H9 (cell line): ENCODE measurements around the gene HCN4. TPM values are rescaled to one million over a fixed set of nuclear protein-coding genes. Genes with fewer than 3 reads are reported as not detected.

Experiments
- DNase-seq: peaks from one replicate; pipeline ENCODE4 v3.0.0-alpha.2; 2017
- H2AFZ ChIP-seq: one replicate; pipeline ENCODE4 v1.6.1; 2013; ENCODE audit warnings: mild to moderate bottlenecking, low read length, control low read depth, moderate library complexity
- H2AK5ac ChIP-seq: 2 replicates; pipeline ENCODE4 v1.6.1; 2013; ENCODE audit warnings: low read length, control low read depth, mixed read lengths; ENCODE audit not compliant: insufficient read length
- H2BK120ac ChIP-seq: one replicate; pipeline ENCODE4 v1.6.1; 2013; ENCODE audit warnings: low read depth, mild to moderate bottlenecking, low read length, control low read depth, inconsistent platforms; ENCODE audit not compliant: poor library complexity, severe bottlenecking
- H2BK12ac ChIP-seq: 2 replicates; pipeline ENCODE4 v1.6.1; 2013; ENCODE audit warnings: low read length, control low read depth, mixed read lengths, low read depth; ENCODE audit not compliant: insufficient read length
- H2BK15ac ChIP-seq: 2 replicates; pipeline ENCODE4 v1.6.1; 2013; ENCODE audit warnings: low read depth, low read length, control low read depth
- H2BK20ac ChIP-seq: one replicate; pipeline ENCODE4 v1.6.1; 2013; ENCODE audit warnings: low read depth, mild to moderate bottlenecking, low read length, control low read depth, inconsistent platforms; ENCODE audit not compliant: poor library complexity, severe bottlenecking
- H2BK5ac ChIP-seq: 2 replicates; pipeline ENCODE4 v1.6.1; 2013; ENCODE audit warnings: low read length, control low read depth, mixed read lengths; ENCODE audit not compliant: insufficient read length
- H3K14ac ChIP-seq: 2 replicates; pipeline ENCODE4 v1.6.1; 2013; ENCODE audit warnings: low read length, control low read depth; ENCODE audit not compliant: insufficient read depth
- H3K18ac ChIP-seq: 2 replicates; pipeline ENCODE4 v1.6.1; 2013; ENCODE audit warnings: low read depth, mild to moderate bottlenecking, mixed read lengths, low read length, control low read depth; ENCODE audit not compliant: insufficient read length
- H3K23ac ChIP-seq: 2 replicates; pipeline ENCODE4 v1.6.1; 2013; ENCODE audit warnings: low read length, control low read depth, mixed read lengths, low read depth; ENCODE audit not compliant: insufficient read length
- H3K23me2 ChIP-seq: 2 replicates; pipeline ENCODE4 v1.6.1; 2013; ENCODE audit warnings: low read depth, mild to moderate bottlenecking, mixed read lengths, low read length, control low read depth; ENCODE audit not compliant: insufficient read length, poor library complexity, severe bottlenecking
- H3K27ac ChIP-seq: 2 replicates; pipeline ENCODE4 v1.5.1; 2013; ENCODE audit warnings: low read length, control low read depth, mixed read lengths, low read depth; ENCODE audit not compliant: insufficient read length
- H3K27me3 ChIP-seq: 2 replicates; pipeline ENCODE4 v1.6.1; 2013; ENCODE audit warnings: low read length, control low read depth, inconsistent platforms; ENCODE audit not compliant: insufficient read depth
- H3K4ac ChIP-seq: 2 replicates; pipeline ENCODE4 v1.6.1; 2013; ENCODE audit warnings: low read depth, mild to moderate bottlenecking, control low read depth, inconsistent platforms, low read length, moderate library complexity
- H3K4me1 ChIP-seq: 2 replicates; pipeline ENCODE4 v1.6.1; 2013; ENCODE audit warnings: low read length, control low read depth, inconsistent platforms; ENCODE audit not compliant: insufficient read depth
- H3K4me2 ChIP-seq: 2 replicates; pipeline ENCODE4 v1.6.1; 2013; ENCODE audit warnings: low read length, control low read depth, mixed read lengths; ENCODE audit not compliant: insufficient read length, insufficient read depth
- H3K56ac ChIP-seq: 2 replicates; pipeline ENCODE4 v1.6.1; 2013; ENCODE audit warnings: low read depth, mild to moderate bottlenecking, mixed read lengths, low read length, control low read depth; ENCODE audit not compliant: insufficient read length
- H3K79me1 ChIP-seq: 2 replicates; pipeline ENCODE4 v1.6.1; 2013; ENCODE audit warnings: low read depth, mild to moderate bottlenecking, moderate library complexity, low read length, control low read depth, inconsistent platforms; ENCODE audit not compliant: insufficient read depth, poor library complexity, severe bottlenecking
- H3K79me2 ChIP-seq: 2 replicates; pipeline ENCODE4 v1.6.1; 2013; ENCODE audit warnings: low read length, control low read depth, inconsistent platforms; ENCODE audit not compliant: insufficient read depth
- H3K9ac ChIP-seq: 2 replicates; pipeline ENCODE4 v1.6.1; 2013; ENCODE audit warnings: low read length, control low read depth, mixed read lengths; ENCODE audit not compliant: insufficient read length; ENCODE audit errors: extremely low read depth
- H3K9me3 ChIP-seq: one replicate; pipeline ENCODE4 v1.6.1; 2013; ENCODE audit warnings: low read depth, low read length, inconsistent platforms; ENCODE audit not compliant: control insufficient read depth
- H3T11ph ChIP-seq: one replicate; pipeline ENCODE4 v1.6.1; 2013; ENCODE audit warnings: mild to moderate bottlenecking, low read length, control low read depth, inconsistent platforms
- H4K20me1 ChIP-seq: one replicate; pipeline ENCODE4 v1.6.1; 2013; ENCODE audit not compliant: control insufficient read depth, insufficient read length, insufficient read depth
- H4K5ac ChIP-seq: 2 replicates; pipeline ENCODE4 v1.6.1; 2013; ENCODE audit warnings: low read depth, mild to moderate bottlenecking, mixed read lengths, low read length, control low read depth; ENCODE audit not compliant: insufficient read length
- H4K8ac ChIP-seq: replicated peaks from 2 replicates; pipeline ENCODE4 v1.6.1; 2013; ENCODE audit warnings: low read length, control low read depth, mixed read lengths, low read depth; ENCODE audit not compliant: insufficient read length
- H4K91ac ChIP-seq: 2 replicates; pipeline ENCODE4 v1.6.1; 2013; ENCODE audit warnings: low read depth, mild to moderate bottlenecking, moderate library complexity, mixed read lengths, low read length, control low read depth; ENCODE audit not compliant: insufficient read length
- H3K27ac Mint-ChIP-seq, 3 experiments: 2 replicates in 2 of 3; 3 replicates in 1 of 3; pipeline ENCODE4 v1.8.0; 2020 to 2021; ENCODE audit warnings: mixed read lengths in 3 of 3, mild to moderate bottlenecking in 1 of 3, moderate library complexity in 1 of 3
- H3K27me3 Mint-ChIP-seq: 2 replicates; pipeline ENCODE4 v1.8.0; 2021; ENCODE audit warnings: low read depth, mild to moderate bottlenecking, moderate library complexity, mixed read lengths
- H3K36me3 Mint-ChIP-seq, 3 experiments: 2 replicates in 2 of 3; 3 replicates in 1 of 3; pipeline ENCODE4 v1.8.0; 2020 to 2021; ENCODE audit warnings: low read depth in 3 of 3, mixed read lengths in 3 of 3; ENCODE audit not compliant: insufficient read depth in 1 of 3
- H3K4me1 Mint-ChIP-seq, 2 experiments: 2 replicates each; pipeline ENCODE4 v1.8.0; 2020; ENCODE audit warnings: mixed read lengths in 2 of 2
- H3K4me3 Mint-ChIP-seq, 2 experiments: 2 replicates in 1 of 2; 3 replicates in 1 of 2; pipeline ENCODE4 v1.8.0; 2020 to 2021; ENCODE audit warnings: mild to moderate bottlenecking in 2 of 2, mixed read lengths in 2 of 2, moderate library complexity in 1 of 2
- H3K9me3 Mint-ChIP-seq, 2 experiments: 2 replicates in 1 of 2; 3 replicates in 1 of 2; pipeline ENCODE4 v1.8.0; 2020; ENCODE audit warnings: mild to moderate bottlenecking in 2 of 2, mixed read lengths in 2 of 2, moderate library complexity in 1 of 2
- WGBS: extraction: QIAGEN DNeasy Blood & Tissue Kit; methylation state at CpG from one replicate; pipeline ENCODE4 v1.1.7; 2013; ENCODE audit warnings: missing lambda C conversion rate, low lambda C conversion rate, mixed read lengths; ENCODE audit not compliant: insufficient read length; ENCODE audit errors: extremely low coverage; 5-methylcytosine and 5-hydroxymethylcytosine counted together
- total RNA-seq: library from RNA; stranded (reverse); gene quantifications from 2 replicates; pipeline ENCODE4 v1.2.1, GENCODE V29; 2021
- TF ChIP-seq, protein P1 (sequence below): fragments of 200-600 bp; sonication (generic); conservative IDR thresholded peaks from 3 replicates; pipeline ENCODE4 v1.8.0; 2021; ENCODE audit warnings: antibody characterized with exemption, mild to moderate bottlenecking

The HCN4 gene
- total RNA-seq, 1 experiment from 2014 or later = 10.5 TPM

DNA sequence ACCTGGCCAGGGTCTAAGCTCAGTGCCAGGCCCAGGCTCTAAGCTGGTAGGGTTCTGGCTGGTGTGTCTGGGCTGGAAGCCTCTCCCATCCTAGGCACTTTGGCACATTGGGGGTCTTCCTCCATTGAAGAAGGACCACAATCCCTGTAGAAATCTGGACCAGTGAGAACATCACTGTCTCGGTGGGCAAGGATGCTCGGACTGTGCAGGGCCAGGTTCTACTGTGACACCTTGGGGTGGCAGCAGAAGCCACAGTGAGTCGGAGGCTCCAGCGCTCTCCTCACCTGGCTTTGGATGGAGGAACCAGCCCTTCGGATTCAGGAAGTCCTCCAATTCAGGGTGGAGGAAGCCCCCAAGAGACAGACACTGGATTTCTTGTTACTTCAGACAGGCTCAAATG is 17.5 kb upstream of the HCN4 start:
- H3K4me3 Mint-ChIP-seq = no peak overlapping the region
- Histone ChIP-seq H3K9me3 (no peaks in the 10 kb centered on the region), H4K20me1 (no peaks in the 10 kb centered on the region), H2BK5ac (no peak overlapping the region), H2BK120ac (no peak overlapping the region), H3K23me2 (no peaks in the 10 kb centered on the region), H4K91ac (no peak overlapping the region), H2BK20ac (no peak overlapping the region), H2BK12ac (no peak overlapping the region), H4K5ac (no peak overlapping the region), H3K27ac (no peak overlapping the region), H3K14ac (no peak overlapping the region), H3K4me2 (no peak overlapping the region), H3K79me1 (no peaks in the 10 kb centered on the region), H3K23ac (no peak overlapping the region), H2AK5ac (no peak overlapping the region), H3K9ac (no peak overlapping the region), H2AFZ (no peak overlapping the region), H4K8ac (no peak overlapping the region), H3K4ac (no peak overlapping the region), H3K27me3 (no peaks in the 10 kb centered on the region), H2BK15ac (no peak overlapping the region), H3K56ac (no peak overlapping the region), H3K79me2 (no peaks in the 10 kb centered on the region), H3K18ac (no peak overlapping the region), H3T11ph (no peak overlapping the region), H3K4me1 (peaks cover 16% of the 10 kb centered on the region; the same call in 1 of the 2 replicates)
- H3K36me3 Mint-ChIP-seq = peaks cover under 1 to 14% (median 6%) of the 10 kb centered on the region in 3 experiments; a peak in 6 of 7 replicates
- no CpG with 5 or more reads among the region's 5 CpGs for WGBS
- no peak for DNase-seq
- H3K9me3 Mint-ChIP-seq = peaks cover 6 to 10% of the 10 kb centered on the region in 2 experiments
- peaks cover 12% of the 10 kb centered on the region for H3K27me3 Mint-ChIP-seq
- no peak overlapping the region for H3K27ac Mint-ChIP-seq
- TF ChIP-seq, protein P1, sequence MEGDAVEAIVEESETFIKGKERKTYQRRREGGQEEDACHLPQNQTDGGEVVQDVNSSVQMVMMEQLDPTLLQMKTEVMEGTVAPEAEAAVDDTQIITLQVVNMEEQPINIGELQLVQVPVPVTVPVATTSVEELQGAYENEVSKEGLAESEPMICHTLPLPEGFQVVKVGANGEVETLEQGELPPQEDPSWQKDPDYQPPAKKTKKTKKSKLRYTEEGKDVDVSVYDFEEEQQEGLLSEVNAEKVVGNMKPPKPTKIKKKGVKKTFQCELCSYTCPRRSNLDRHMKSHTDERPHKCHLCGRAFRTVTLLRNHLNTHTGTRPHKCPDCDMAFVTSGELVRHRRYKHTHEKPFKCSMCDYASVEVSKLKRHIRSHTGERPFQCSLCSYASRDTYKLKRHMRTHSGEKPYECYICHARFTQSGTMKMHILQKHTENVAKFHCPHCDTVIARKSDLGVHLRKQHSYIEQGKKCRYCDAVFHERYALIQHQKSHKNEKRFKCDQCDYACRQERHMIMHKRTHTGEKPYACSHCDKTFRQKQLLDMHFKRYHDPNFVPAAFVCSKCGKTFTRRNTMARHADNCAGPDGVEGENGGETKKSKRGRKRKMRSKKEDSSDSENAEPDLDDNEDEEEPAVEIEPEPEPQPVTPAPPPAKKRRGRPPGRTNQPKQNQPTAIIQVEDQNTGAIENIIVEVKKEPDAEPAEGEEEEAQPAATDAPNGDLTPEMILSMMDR = no peak
- H3K4me1 Mint-ChIP-seq = peaks cover 45 to 50% of the 10 kb centered on the region in 2 experiments
